Effector memory CD4-positive, alpha-beta T cell (primary cell): ENCODE results near the gene FNDC3B.

ENCODE experiments used
- DNase-seq, 3 donors: peaks; one replicate each; pipeline ENCODE4 v3.0.0-alpha.2; 2020
- H3K27ac ChIP-seq: 2 replicates; pipeline ENCODE4 v1.7.0; 2013; ENCODE audit warnings: mild to moderate bottlenecking, low read length, moderate library complexity; ENCODE audit not compliant: insufficient read depth, poor library complexity, severe bottlenecking
- H3K27me3 ChIP-seq: replicated peaks from 2 replicates; pipeline ENCODE4 v1.7.0; 2013; ENCODE audit warnings: mild to moderate bottlenecking, low read length; ENCODE audit not compliant: insufficient read depth, control insufficient read depth, poor library complexity, severe bottlenecking
- H3K36me3 ChIP-seq: 2 replicates; pipeline ENCODE4 v1.7.0; 2013; ENCODE audit warnings: mild to moderate bottlenecking, low read length, moderate library complexity; ENCODE audit not compliant: control insufficient read depth, insufficient read depth
- H3K4me1 ChIP-seq: 2 replicates; pipeline ENCODE4 v1.7.0; 2013; ENCODE audit warnings: low read length, mild to moderate bottlenecking; ENCODE audit not compliant: control insufficient read depth, insufficient read depth, poor library complexity, severe bottlenecking
- H3K4me3 ChIP-seq: 2 replicates; pipeline ENCODE4 v1.7.0; 2013; ENCODE audit warnings: low read length, low read depth, mild to moderate bottlenecking; ENCODE audit not compliant: insufficient read depth, poor library complexity, severe bottlenecking
- H3K9me3 ChIP-seq: 2 replicates; pipeline ENCODE4 v1.7.0; 2013; ENCODE audit warnings: mild to moderate bottlenecking, low read length, moderate library complexity; ENCODE audit not compliant: control insufficient read depth

The FNDC3B gene

DNA sequence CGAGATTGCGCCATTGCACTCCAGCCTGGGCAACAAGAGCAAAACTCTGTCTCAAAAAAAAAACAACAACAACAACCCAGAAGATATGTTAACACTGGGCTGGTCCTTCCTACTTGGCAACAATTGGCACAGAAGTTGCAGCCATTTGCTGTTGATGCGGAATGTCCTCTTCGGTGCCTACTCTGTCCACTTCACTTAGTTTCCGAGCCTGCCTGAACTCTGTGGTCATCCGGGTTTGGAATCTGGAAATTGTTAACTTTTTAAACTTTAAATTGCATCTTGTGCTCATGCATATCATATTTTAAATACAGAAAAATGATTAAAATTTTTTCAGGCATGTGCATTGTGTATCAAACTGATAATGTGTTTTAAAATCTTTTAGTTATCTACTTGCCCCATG lies 81.5 kb downstream of the FNDC3B start:
- H3K36me3 ChIP-seq = no peaks in the 10 kb centered on the region

DNA sequence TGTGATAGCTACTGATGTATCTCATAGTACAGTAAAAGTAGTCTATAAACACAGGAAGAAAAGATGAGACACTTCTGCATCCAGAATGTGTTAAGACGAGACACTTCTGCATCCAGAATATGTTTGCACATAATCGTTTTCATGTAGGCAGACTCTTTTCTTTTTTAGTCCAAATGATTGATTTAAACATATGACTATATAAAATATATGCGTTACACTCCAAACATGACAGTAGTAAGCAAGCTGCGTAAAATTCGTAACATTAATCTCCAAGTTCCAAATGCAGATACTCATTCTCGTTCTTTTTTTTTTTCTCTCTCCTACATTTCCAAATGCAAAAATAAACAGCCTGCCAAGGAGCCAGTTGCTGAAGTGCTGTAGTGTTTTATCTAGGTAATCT lies 82.6 kb downstream of the FNDC3B start:
- Histone ChIP-seq H3K4me3 (no peak overlapping the region), H3K36me3 (no peaks in the 10 kb centered on the region)

More for the DNA sequence above, 81.5 kb downstream of the FNDC3B start:
- H3K27ac ChIP-seq = no peak overlapping the region
- H3K4me1 ChIP-seq = no peaks in the 10 kb centered on the region
- H3K27me3 ChIP-seq = no peaks in the 10 kb centered on the region
- no peak overlapping the region for H3K4me3 ChIP-seq
- no peaks in the 10 kb centered on the region for H3K9me3 ChIP-seq
- DNase-seq = no peak

DNA sequence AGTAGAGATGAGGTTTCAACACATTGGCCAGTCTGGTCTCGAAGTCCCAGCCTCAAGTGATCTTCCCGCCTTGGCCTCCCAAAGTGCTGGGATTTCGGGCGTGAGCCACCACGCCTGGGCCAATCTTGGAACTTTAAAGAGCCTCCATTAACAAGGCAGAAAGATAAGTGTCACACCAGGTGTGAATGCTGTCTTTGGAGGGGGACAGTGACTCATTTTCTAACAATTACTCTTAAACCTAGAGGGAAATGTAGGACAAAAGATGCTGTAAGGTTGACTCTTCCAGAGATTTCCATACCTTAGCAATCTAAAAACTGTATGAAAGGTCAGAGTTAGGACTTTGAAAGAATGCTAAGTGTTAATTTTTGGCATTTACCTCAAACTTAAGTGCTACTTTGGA lies 84.9 kb downstream of the FNDC3B start:
- no peak overlapping the region for H3K4me3 ChIP-seq
- no peak overlapping the region for H3K27ac ChIP-seq
- H3K4me1 ChIP-seq = peaks cover under 1% of the 10 kb centered on the region
- H3K9me3 ChIP-seq = no peaks in the 10 kb centered on the region
- no peak for DNase-seq
- H3K36me3 ChIP-seq = no peaks in the 10 kb centered on the region
- no peaks in the 10 kb centered on the region for H3K27me3 ChIP-seq

More for the DNA sequence above, 82.6 kb downstream of the FNDC3B start:
- DNase-seq = no peak
- Histone ChIP-seq H3K9me3 (no peaks in the 10 kb centered on the region), H3K27ac (no peak overlapping the region), H3K4me1 (no peaks in the 10 kb centered on the region), H3K27me3 (no peaks in the 10 kb centered on the region)

DNA sequence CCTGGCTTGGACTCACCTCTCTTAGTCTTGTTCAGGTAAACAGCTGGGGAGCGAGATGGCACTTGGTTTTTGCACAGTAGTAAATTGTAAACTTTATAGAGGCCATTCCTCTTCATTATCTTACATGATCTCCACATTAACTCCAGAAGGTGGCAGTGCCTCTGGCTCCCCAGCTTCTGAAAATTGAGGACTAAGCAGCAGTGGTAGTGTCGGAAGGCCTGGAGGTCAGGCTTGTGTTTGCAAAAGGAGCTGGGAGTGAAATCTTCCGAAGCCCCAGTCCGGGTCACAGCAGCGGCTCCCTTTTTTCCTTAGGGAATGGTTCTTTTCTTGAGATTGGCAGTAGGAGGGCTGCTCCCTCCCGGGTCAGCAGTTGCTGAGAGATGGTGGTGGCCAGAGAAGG lies 85.7 kb downstream of the FNDC3B start:
- DNase-seq = no peak
- no peaks in the 10 kb centered on the region for H3K9me3 ChIP-seq
- peaks cover 4% of the 10 kb centered on the region for H3K4me1 ChIP-seq
- H3K4me3 ChIP-seq = no peak overlapping the region
- no peak overlapping the region for H3K27ac ChIP-seq
- H3K27me3 ChIP-seq = no peaks in the 10 kb centered on the region
- no peaks in the 10 kb centered on the region for H3K36me3 ChIP-seq

- H3K27me3 ChIP-seq = no peaks in the 10 kb centered on the region
- H3K9me3 ChIP-seq = no peaks in the 10 kb centered on the region
- DNase-seq = no peak
- peaks cover 10% of the 10 kb centered on the region for H3K4me1 ChIP-seq
- no peak overlapping the region for H3K4me3 ChIP-seq
- no peaks in the 10 kb centered on the region for H3K36me3 ChIP-seq
- H3K27ac ChIP-seq = no peak overlapping the region
Observed at GRCh38 chr3:172125963-172126457, 86.6 kb downstream of the FNDC3B start.

GRCh38 chr3:172126741-172127140 lies 87.4 kb downstream of the FNDC3B start:
- no peak overlapping the region for H3K4me3 ChIP-seq
- H3K36me3 ChIP-seq = no peaks in the 10 kb centered on the region
- H3K27me3 ChIP-seq = no peaks in the 10 kb centered on the region
- H3K27ac ChIP-seq = no peak overlapping the region
- no peaks in the 10 kb centered on the region for H3K9me3 ChIP-seq
- H3K4me1 ChIP-seq = peaks cover 10% of the 10 kb centered on the region
- no peak for DNase-seq

DNA sequence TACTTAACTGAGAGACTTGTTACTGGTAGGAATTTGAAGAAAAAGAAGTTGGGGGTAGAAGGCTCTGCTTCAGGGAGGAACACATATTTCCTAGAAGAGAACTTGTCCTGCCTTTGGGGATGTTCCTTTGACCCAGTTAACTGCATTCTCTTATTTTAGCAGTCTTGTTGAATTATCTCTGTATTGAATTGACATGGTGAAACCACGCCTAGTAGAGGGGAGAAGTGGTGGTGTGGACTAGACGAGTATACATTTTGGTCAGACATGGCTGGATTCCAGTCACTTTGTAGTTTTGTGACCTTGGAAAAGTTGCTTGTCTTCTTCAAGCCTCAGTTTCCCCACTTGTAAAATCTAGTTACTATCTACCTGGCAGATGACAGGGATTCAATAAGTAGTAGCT lies 87.8 kb downstream of the FNDC3B start:
- no peaks in the 10 kb centered on the region for H3K36me3 ChIP-seq
- H3K27me3 ChIP-seq = no peaks in the 10 kb centered on the region
- H3K9me3 ChIP-seq = no peaks in the 10 kb centered on the region
- no peak overlapping the region for H3K27ac ChIP-seq
- no peak overlapping the region for H3K4me3 ChIP-seq
- no peak for DNase-seq
- peaks cover 10% of the 10 kb centered on the region for H3K4me1 ChIP-seq

GRCh38 chr3:172127929-172128580 lies 88.7 kb downstream of the FNDC3B start:
- no peaks in the 10 kb centered on the region for H3K9me3 ChIP-seq
- no peak overlapping the region for H3K27ac ChIP-seq
- no peak for DNase-seq
- H3K4me3 ChIP-seq = no peak overlapping the region
- H3K4me1 ChIP-seq = peaks cover 10% of the 10 kb centered on the region
- H3K27me3 ChIP-seq = no peaks in the 10 kb centered on the region
- no peaks in the 10 kb centered on the region for H3K36me3 ChIP-seq

GRCh38 chr3:172128858-172129257 lies 89.5 kb downstream of the FNDC3B start:
- Histone ChIP-seq H3K27ac (no peak overlapping the region), H3K4me1 (peaks cover 10% of the 10 kb centered on the region), H3K4me3 (no peak overlapping the region), H3K36me3 (no peaks in the 10 kb centered on the region), H3K9me3 (no peaks in the 10 kb centered on the region), H3K27me3 (no peaks in the 10 kb centered on the region)
- no peak for DNase-seq

- no peak for DNase-seq
- peak overlapping the region; percentile 79 for H3K27ac ChIP-seq
Observed at GRCh38 chr3:172129498-172129849, 90.1 kb downstream of the FNDC3B start.

More at GRCh38 chr3:172129498-172129849, 90.1 kb downstream of the FNDC3B start:
- Histone ChIP-seq H3K27me3 (no peaks in the 10 kb centered on the region), H3K4me3 (no peak overlapping the region), H3K9me3 (no peaks in the 10 kb centered on the region), H3K4me1 (peaks cover 10% of the 10 kb centered on the region), H3K36me3 (no peaks in the 10 kb centered on the region)
